SK-N-SH (cell line): ENCODE data around the gene ZNF260. TPM values are rescaled to one million over a fixed set of nuclear protein-coding genes. Genes with fewer than 3 reads are reported as not detected.

ENCODE experiments used
- CTCF ChIA-PET: fragments of 300-600, 350-600 bp; formaldehyde crosslinking; extraction: SDS; loops from one replicate; lab custom pipeline; 2021; lab: Yijun Ruan, JAX
- POLR2A ChIA-PET: fragments of 350-600 bp; sonication (Branson Sonifier 250); formaldehyde crosslinking; extraction: SDS; loops from one replicate; lab custom pipeline; 2020; ENCODE audit warnings: antibody characterized with exemption, inconsistent platforms; lab: Yijun Ruan, JAX
- DNase-seq: peaks from one replicate; pipeline ENCODE4 v3.0.0; 2012
- H2AFZ ChIP-seq: fragments of 200-600 bp; sonication (generic); 2 replicates; pipeline ENCODE4 v1.8.1; 2016; ENCODE audit warnings: antibody characterized with exemption, mild to moderate bottlenecking, low read depth
- H3F3A ChIP-seq: fragments of 200-600 bp; sonication (generic); replicated peaks from 2 replicates; pipeline ENCODE3; 2016; ENCODE audit warnings: antibody characterized with exemption, mild to moderate bottlenecking; ENCODE audit not compliant: insufficient read depth
- H3K27ac ChIP-seq, 2 experiments: fragments of 200-500 bp in 1 of 2; fragments of 200-600 bp in 1 of 2; sonication (Bioruptor generic) in 1 of 2; sonication (generic), shearing (Covaris generic) in 1 of 2; 2 replicates each; pipeline versions ENCODE4 v1.5.1 to v1.6.1; 2014 to 2016; ENCODE audit warnings: low read depth in 2 of 2, inconsistent platforms in 1 of 2, low read length in 1 of 2, mild to moderate bottlenecking in 1 of 2, mixed read lengths in 1 of 2
- H3K27me3 ChIP-seq: fragments of 200-600 bp; sonication (generic), shearing (Covaris generic); 2 replicates; pipeline ENCODE4 v1.6.1; 2016; ENCODE audit warnings: mixed run types; ENCODE audit not compliant: insufficient read depth
- H3K36me3 ChIP-seq, 2 experiments: fragments of 200-500 bp in 1 of 2; fragments of 200-600 bp in 1 of 2; sonication (Bioruptor generic) in 1 of 2; sonication (generic) in 1 of 2; replicated peaks in 1 of 2; 2 replicates each; pipeline versions ENCODE3 to v1.5.1; 2014 to 2016; ENCODE audit warnings: low read length in 1 of 2, mild to moderate bottlenecking in 1 of 2; ENCODE audit not compliant: insufficient read depth in 2 of 2, control insufficient read depth in 1 of 2
- H3K4me1 ChIP-seq, 2 experiments: fragments of 200-500 bp in 1 of 2; fragments of 200-600 bp in 1 of 2; sonication (Bioruptor generic) in 1 of 2; sonication (generic), shearing (Covaris generic) in 1 of 2; 2 replicates each; pipeline versions ENCODE4 v1.5.1 to v1.6.1; 2014 to 2016; ENCODE audit warnings: low read depth in 1 of 2, low read length in 1 of 2, mixed run types in 1 of 2; ENCODE audit not compliant: insufficient read depth in 2 of 2, control insufficient read depth in 1 of 2
- H3K4me2 ChIP-seq: fragments of 200-600 bp; sonication (generic), shearing (Covaris generic); 2 replicates; pipeline ENCODE4 v1.6.1; 2017; ENCODE audit warnings: mixed run types
- H3K4me3 ChIP-seq, 2 experiments: fragments of 200-500 bp in 1 of 2; fragments of 200-600 bp in 1 of 2; sonication (Bioruptor generic) in 1 of 2; sonication (generic), shearing (Covaris generic) in 1 of 2; 2 replicates each; pipeline versions ENCODE4 v1.5.1 to v1.8.1; 2014 to 2016; ENCODE audit warnings: low read depth in 2 of 2, inconsistent platforms in 1 of 2, low read length in 1 of 2, mild to moderate bottlenecking in 1 of 2, mixed read lengths in 1 of 2, moderate library complexity in 1 of 2
- H3K79me2 ChIP-seq: fragments of 200-600 bp; sonication (generic); 2 replicates; pipeline ENCODE4 v1.8.1; 2017; ENCODE audit warnings: mild to moderate bottlenecking; ENCODE audit not compliant: insufficient read depth
- H3K9ac ChIP-seq: fragments of 200-600 bp; sonication (generic); 2 replicates; pipeline ENCODE4 v1.6.1; 2017; ENCODE audit warnings: mixed run types
- H3K9me2 ChIP-seq: fragments of 200-600 bp; sonication (generic); 2 replicates; pipeline ENCODE4 v1.6.1; 2017; ENCODE audit warnings: mixed run types
- H3K9me3 ChIP-seq: fragments of 200-600 bp; sonication (generic); 2 replicates; pipeline ENCODE4 v1.6.1; 2017; ENCODE audit warnings: mixed run types, mild to moderate bottlenecking, moderate library complexity
- H4K20me1 ChIP-seq: fragments of 200-600 bp; sonication (generic); 2 replicates; pipeline ENCODE4 v1.6.1; 2017; ENCODE audit warnings: mild to moderate bottlenecking, mixed run types; ENCODE audit not compliant: insufficient read depth
- CHD2 ChIP-seq: fragments of 150-350 bp; IDR thresholded peaks from 2 replicates; pipeline ENCODE4 v1.6.1; 2018; ENCODE audit warnings: low read length; ENCODE audit not compliant: partially characterized antibody
- EP300 ChIP-seq, 2 experiments: IDR thresholded peaks; 2 replicates each; pipeline versions ENCODE4 v1.4.0 to v1.6.1; 2012; ENCODE audit warnings: borderline replicate concordance in 1 of 2, low read depth in 1 of 2, low read length in 1 of 2
- EZH2phosphoT487 ChIP-seq: fragments of 200-600 bp; sonication (generic); IDR thresholded peaks from 2 replicates; pipeline ENCODE4 v1.6.1; 2017; ENCODE audit warnings: low read depth, mixed run types, mild to moderate bottlenecking, antibody characterized with exemption, moderate library complexity, borderline replicate concordance
- GABPA ChIP-seq: IDR thresholded peaks from 2 replicates; pipeline ENCODE4 v1.4.0; 2012; ENCODE audit warnings: low read depth, mild to moderate bottlenecking
- JUND ChIP-seq: IDR thresholded peaks from 2 replicates; pipeline ENCODE4 v1.4.0; 2012
- RAD21 ChIP-seq: IDR thresholded peaks from 2 replicates; pipeline ENCODE4 v1.6.1; 2012; ENCODE audit warnings: mild to moderate bottlenecking, low read length
- RCOR1 ChIP-seq: fragments of 150-350 bp; IDR thresholded peaks from 2 replicates; pipeline ENCODE4 v1.6.1; 2017; ENCODE audit warnings: antibody characterized with exemption, low read length
- REST ChIP-seq: IDR thresholded peaks from 2 replicates; pipeline ENCODE4 v1.6.1; 2012; ENCODE audit warnings: mild to moderate bottlenecking, low read depth, low read length, moderate library complexity
- RFX5 ChIP-seq: IDR thresholded peaks from 2 replicates; pipeline ENCODE4 v1.6.1; 2012; ENCODE audit warnings: mild to moderate bottlenecking, improper control_type of control experiment, low read length
- RXRA ChIP-seq: IDR thresholded peaks from 2 replicates; pipeline ENCODE4 v1.4.0; 2012; ENCODE audit warnings: low read depth, mild to moderate bottlenecking, borderline replicate concordance
- SMC3 ChIP-seq: IDR thresholded peaks from 2 replicates; pipeline ENCODE4 v1.6.1; 2012; ENCODE audit warnings: low read depth, low read length, improper control_type of control experiment
- ZBTB33 ChIP-seq: IDR thresholded peaks from 2 replicates; pipeline ENCODE4 v1.4.0; 2012; ENCODE audit warnings: low read depth, borderline replicate concordance
- WGBS: methylation state at CpG from one replicate; pipeline ENCODE4 v1.1.6; 2017; ENCODE audit warnings: low lambda C conversion rate; 5-methylcytosine and 5-hydroxymethylcytosine counted together
- polyA plus RNA-seq, 3 experiments: library from polyadenylated mRNA; depleted of rRNA; stranded (reverse); fragments of >200 nt; gene quantifications; 2 replicates each; pipeline ENCODE4 v1.2.3, GENCODE V29; 2012

Gene ZNF260
- polyA plus RNA-seq, 1 of the 3 experiments (the other 2 are of a cell fraction), result 2.6 TPM

GRCh38 chr19:36527341-36527740 lies 730 bp downstream of the ZNF260 start:
- Histone ChIP-seq H3K27me3 (no peaks in the 10 kb centered on the region), H3K4me1 (no peaks in the 10 kb centered on the region; a peak in 2 of 4 replicates), H3K79me2 (peaks cover 59% of the 10 kb centered on the region), H3K9me3 (no peaks in the 10 kb centered on the region), H3K9ac (peak overlapping the region; percentile 84), H4K20me1 (no peaks in the 10 kb centered on the region), H3K36me3 (peaks cover 18 to 43% of the 10 kb centered on the region in 2 experiments), H3F3A (no peaks in the 10 kb centered on the region), H2AFZ (peak overlapping the region; percentile 94), H3K9me2 (no peaks in the 10 kb centered on the region), H3K4me2 (peak overlapping the region; percentile 79), H3K4me3 (peak overlapping the region; percentile 73 to 74), H3K27ac (peak overlapping the region; percentile 86 to 96)
- whole genome bisulfite sequencing, result 39% methylated on average over 5 of the region's 5 CpGs
- no peak for TF ChIP-seq RFX5
- TF ChIP-seq GABPA, result no peak
- no peak for TF ChIP-seq EZH2phosphoT487
- TF ChIP-seq SMC3, result no peak
- TF ChIP-seq ZBTB33, result no peak
- POLR2A ChIA-PET, result interaction anchor here (1.0 to 1.4 kb wide), 2 partner anchors 78 to 148 kb away, joined by 3 to 5 read pairs; partner anchors contain the start of genes ZFP14 and ZNF382
- DNase-seq, result no peak
- CTCF ChIA-PET, result interaction anchor here (0.6 kb wide), 1 partner anchor 39 kb away, joined by 3 read pairs; no protein-coding TSS in a partner anchor

GRCh38 chr19:36526581-36526980 lies 1.5 kb downstream of the ZNF260 start:
- peak overlapping the region in 1 of 2 experiments; percentile 73; a peak in 1 of 4 replicates for H3K4me3 ChIP-seq
- no peaks in the 10 kb centered on the region for H3K27me3 ChIP-seq
- POLR2A ChIA-PET, result no interaction called here
- no peaks in the 10 kb centered on the region for H4K20me1 ChIP-seq
- H3K36me3 ChIP-seq, result peaks cover 19 to 50% of the 10 kb centered on the region in 2 experiments
- H3K79me2 ChIP-seq, result peaks cover 66% of the 10 kb centered on the region
- WGBS, result 91% methylated on average over 5 of the region's 5 CpGs
- no peak overlapping the region; a peak in 1 of 4 replicates for H3K27ac ChIP-seq
- H3K9ac ChIP-seq, result no peak overlapping the region
- no peak for DNase-seq
- no peaks in the 10 kb centered on the region; a peak in 2 of 4 replicates for H3K4me1 ChIP-seq
- no peaks in the 10 kb centered on the region for H3K9me2 ChIP-seq
- no peaks in the 10 kb centered on the region for H3F3A ChIP-seq
- CTCF ChIA-PET, result no interaction called here
- no peaks in the 10 kb centered on the region for H3K9me3 ChIP-seq
- H3K4me2 ChIP-seq, result peak overlapping the region; percentile 79
- no peak for TF ChIP-seq RAD21
- no peak for TF ChIP-seq JUND
- no peak for TF ChIP-seq GABPA
- TF ChIP-seq REST, result no peak
- no peak for TF ChIP-seq CHD2
- no peak for TF ChIP-seq EP300 (IDR thresholded peaks at IDR 0.05; ENCODE audit: borderline replicate concordance in 1 of 2, low read depth in 1 of 2, low read length in 1 of 2)
- TF ChIP-seq RXRA, result no peak
- no peak for TF ChIP-seq RCOR1
- H2AFZ ChIP-seq, result no peak overlapping the region
